ENCODE results near the gene HGS. TPM values are rescaled to one million over a fixed set of nuclear protein-coding genes. Genes with fewer than 3 reads are reported as not detected.

The HGS gene
- total RNA-seq, 1 experiment from 2014 or later = 160 TPM

DNA sequence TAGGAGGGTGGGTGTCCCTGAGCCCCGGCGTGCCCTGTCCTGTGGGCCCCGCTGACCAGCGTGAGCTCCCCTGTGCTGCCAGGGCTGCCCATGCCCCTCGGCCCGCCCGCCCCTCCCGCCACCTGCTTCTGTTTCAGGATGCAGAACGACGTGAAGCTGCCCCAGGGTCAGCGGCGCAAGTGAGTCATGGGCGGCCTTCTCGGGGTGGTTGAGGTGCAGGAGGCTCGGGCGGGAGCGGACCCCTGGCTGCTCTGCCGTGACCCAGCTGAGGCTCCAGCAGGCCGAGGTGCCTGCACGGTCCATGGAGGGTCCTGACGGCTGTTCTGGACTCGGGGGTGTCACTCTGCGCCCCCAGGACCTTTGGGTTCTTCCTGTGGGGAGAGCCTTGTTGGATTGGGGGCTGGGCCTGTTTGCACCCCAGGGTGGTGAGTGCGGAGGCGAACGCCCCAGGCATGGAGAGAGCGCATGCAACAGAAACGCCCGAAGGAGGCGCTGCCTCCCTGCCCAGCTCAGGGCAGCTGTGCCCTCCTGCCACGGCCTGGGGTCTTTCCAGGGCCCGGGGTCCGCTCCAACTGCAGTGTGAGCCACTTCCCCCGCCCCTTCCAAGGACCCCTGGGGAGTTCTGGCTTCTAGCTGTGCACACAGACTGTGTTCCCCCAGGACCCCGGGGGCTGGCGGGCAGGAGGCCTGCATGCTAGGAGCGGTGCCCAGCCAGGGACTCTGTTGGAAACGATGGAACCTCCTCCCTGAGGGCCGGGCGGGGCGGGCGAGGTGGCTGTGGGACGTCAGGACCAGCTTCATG, 32.3 kb downstream of the HGS start:
- POLR2A ChIA-PET = interaction anchor here (5.4 kb wide), 1 partner anchor 7 kb away, joined by 49 read pairs; no protein-coding TSS in a partner anchor
- intact Hi-C loops (cut with micrococcal nuclease) = no loop called here
- BruUV-seq (replicated peaks) = no TSS peak
- H3K4me1 Mint-ChIP-seq (ENCODE audit: insufficient read depth, unreplicated experiment) = no peaks in the 10 kb centered on the region
- TF ChIP-seq, protein P1, sequence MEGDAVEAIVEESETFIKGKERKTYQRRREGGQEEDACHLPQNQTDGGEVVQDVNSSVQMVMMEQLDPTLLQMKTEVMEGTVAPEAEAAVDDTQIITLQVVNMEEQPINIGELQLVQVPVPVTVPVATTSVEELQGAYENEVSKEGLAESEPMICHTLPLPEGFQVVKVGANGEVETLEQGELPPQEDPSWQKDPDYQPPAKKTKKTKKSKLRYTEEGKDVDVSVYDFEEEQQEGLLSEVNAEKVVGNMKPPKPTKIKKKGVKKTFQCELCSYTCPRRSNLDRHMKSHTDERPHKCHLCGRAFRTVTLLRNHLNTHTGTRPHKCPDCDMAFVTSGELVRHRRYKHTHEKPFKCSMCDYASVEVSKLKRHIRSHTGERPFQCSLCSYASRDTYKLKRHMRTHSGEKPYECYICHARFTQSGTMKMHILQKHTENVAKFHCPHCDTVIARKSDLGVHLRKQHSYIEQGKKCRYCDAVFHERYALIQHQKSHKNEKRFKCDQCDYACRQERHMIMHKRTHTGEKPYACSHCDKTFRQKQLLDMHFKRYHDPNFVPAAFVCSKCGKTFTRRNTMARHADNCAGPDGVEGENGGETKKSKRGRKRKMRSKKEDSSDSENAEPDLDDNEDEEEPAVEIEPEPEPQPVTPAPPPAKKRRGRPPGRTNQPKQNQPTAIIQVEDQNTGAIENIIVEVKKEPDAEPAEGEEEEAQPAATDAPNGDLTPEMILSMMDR (IDR thresholded peaks at IDR 0.05; ENCODE audit: unreplicated experiment) = no peak
- H3K9me3 Mint-ChIP-seq (ENCODE audit: unreplicated experiment) = no peaks in the 10 kb centered on the region
- no peaks in the 10 kb centered on the region for H3K27me3 Mint-ChIP-seq (ENCODE audit: insufficient read depth, unreplicated experiment)
- CTCF ChIA-PET = no interaction called here
- no peak overlapping the region for H3K4me3 Mint-ChIP-seq (ENCODE audit: unreplicated experiment)
- H3K36me3 Mint-ChIP-seq (ENCODE audit: insufficient read depth, unreplicated experiment) = peaks cover 35% of the 10 kb centered on the region
- no peak for DNase-seq (ENCODE audit: unreplicated experiment)
- H3K27ac Mint-ChIP-seq (ENCODE audit: low read depth, unreplicated experiment) = no peak overlapping the region

DNA sequence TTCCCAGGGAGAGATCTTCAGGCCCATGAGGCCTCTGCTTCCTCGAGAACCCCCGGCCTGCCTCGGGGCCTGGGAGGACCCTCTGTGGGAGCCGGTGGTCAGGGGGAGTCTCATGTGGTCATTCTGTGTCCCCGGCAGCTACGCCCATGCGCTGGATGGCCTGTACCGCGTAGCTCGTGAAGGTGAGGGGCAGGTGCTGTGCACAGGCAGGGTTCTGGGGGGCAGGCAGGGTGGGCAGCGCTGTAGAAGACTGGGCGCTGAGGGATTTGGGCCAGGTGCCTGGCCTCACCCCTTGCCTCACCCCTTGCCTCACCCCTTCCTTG, 32.8 kb downstream of the HGS start:
- no peak overlapping the region for H3K27ac Mint-ChIP-seq (ENCODE audit: low read depth, unreplicated experiment)
- ChIA-PET CTCF (no interaction called here), POLR2A (no interaction called here)
- no peaks in the 10 kb centered on the region for H3K9me3 Mint-ChIP-seq (ENCODE audit: unreplicated experiment)
- DNase-seq (ENCODE audit: unreplicated experiment) = no peak
- TF ChIP-seq, protein P1 (IDR thresholded peaks at IDR 0.05; ENCODE audit: unreplicated experiment) = no peak
- peaks cover under 1% of the 10 kb centered on the region for H3K4me1 Mint-ChIP-seq (ENCODE audit: insufficient read depth, unreplicated experiment)
- BruUV-seq (replicated peaks) = no TSS peak
- intact Hi-C loops (cut with micrococcal nuclease) = no loop called here
- H3K4me3 Mint-ChIP-seq (ENCODE audit: unreplicated experiment) = no peak overlapping the region
- peaks cover 30% of the 10 kb centered on the region for H3K36me3 Mint-ChIP-seq (ENCODE audit: insufficient read depth, unreplicated experiment)
- no peaks in the 10 kb centered on the region for H3K27me3 Mint-ChIP-seq (ENCODE audit: insufficient read depth, unreplicated experiment)

DNA sequence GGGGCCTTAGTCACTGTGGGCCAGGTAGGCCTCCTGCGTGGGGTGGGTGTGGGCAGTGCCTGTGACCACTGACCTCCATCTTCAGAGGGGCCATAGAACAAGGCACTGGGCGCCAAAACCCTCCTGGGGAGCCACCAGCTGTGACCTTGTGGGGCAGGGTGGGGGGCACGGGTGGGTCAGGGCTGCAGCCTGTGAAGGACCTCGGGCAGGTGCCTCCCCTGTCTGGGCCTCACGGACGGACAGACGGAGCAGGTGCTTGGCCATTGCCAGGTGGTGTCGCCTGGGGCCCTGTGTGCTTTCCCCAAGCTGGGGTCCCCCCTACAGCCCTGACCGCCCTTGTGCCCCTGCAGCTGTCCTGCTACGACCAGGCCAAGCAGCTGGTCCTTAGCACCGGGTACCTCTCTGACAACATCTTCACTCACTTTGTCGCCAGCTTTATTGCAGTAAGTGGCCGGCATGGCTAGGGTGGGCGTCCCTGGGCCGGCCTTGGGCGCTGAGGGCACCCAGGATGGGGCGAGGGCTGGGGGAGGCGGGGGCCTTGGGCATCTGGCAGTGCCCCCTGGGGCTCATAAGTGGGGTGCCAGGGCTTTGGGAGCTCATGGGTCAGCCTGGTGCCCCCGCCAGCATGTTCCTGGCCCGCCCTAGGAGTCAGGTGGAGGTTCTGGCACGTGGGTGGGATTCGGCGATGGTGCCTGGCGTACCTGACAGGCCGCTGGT, 33.4 kb downstream of the HGS start:
- H3K9me3 Mint-ChIP-seq (ENCODE audit: unreplicated experiment) = no peaks in the 10 kb centered on the region

DNA sequence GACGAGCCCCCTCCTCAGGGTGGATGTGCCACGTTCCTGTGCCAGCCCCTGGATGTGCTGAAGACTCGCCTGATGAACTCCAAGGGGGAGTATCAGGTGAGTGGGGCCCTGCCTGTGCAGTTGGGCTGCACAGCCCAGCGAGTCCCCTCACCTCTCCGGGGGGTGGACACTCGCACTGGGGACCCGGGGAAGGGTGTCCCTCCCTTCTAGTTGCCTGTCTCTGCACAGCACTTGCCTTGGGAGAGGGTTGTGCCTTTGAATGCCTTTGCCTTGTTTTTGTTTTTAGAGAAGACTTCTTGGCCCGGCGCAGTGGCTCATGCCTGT, 33.9 kb downstream of the HGS start:
- Mint-ChIP-seq H3K27me3 (ENCODE audit: insufficient read depth, unreplicated experiment) (no peaks in the 10 kb centered on the region), H3K4me1 (ENCODE audit: insufficient read depth, unreplicated experiment) (peaks cover 6% of the 10 kb centered on the region), H3K36me3 (ENCODE audit: insufficient read depth, unreplicated experiment) (peaks cover 25% of the 10 kb centered on the region), H3K27ac (ENCODE audit: low read depth, unreplicated experiment) (no peak overlapping the region), H3K9me3 (ENCODE audit: unreplicated experiment) (no peaks in the 10 kb centered on the region), H3K4me3 (ENCODE audit: unreplicated experiment) (no peak overlapping the region)
- POLR2A ChIA-PET = no interaction called here
- no peak for DNase-seq (ENCODE audit: unreplicated experiment)
- no TSS peak for BruUV-seq (replicated peaks)
- intact Hi-C loops (cut with micrococcal nuclease) = no loop called here
- CTCF ChIA-PET = no interaction called here
- TF ChIP-seq, protein P1 (IDR thresholded peaks at IDR 0.05; ENCODE audit: unreplicated experiment) = no peak

More for the DNA sequence above, 33.4 kb downstream of the HGS start:
- ChIA-PET POLR2A (interaction anchor here (0.6 kb wide), 1 partner anchor 33 kb away, joined by 3 read pairs; no protein-coding TSS in a partner anchor), CTCF (no interaction called here)
- BruUV-seq (replicated peaks) = no TSS peak
- DNase-seq (ENCODE audit: unreplicated experiment) = no peak
- no peak overlapping the region for H3K4me3 Mint-ChIP-seq (ENCODE audit: unreplicated experiment)
- intact Hi-C loops (cut with micrococcal nuclease) = no loop called here
- no peaks in the 10 kb centered on the region for H3K27me3 Mint-ChIP-seq (ENCODE audit: insufficient read depth, unreplicated experiment)
- H3K27ac Mint-ChIP-seq (ENCODE audit: low read depth, unreplicated experiment) = no peak overlapping the region
- H3K4me1 Mint-ChIP-seq (ENCODE audit: insufficient read depth, unreplicated experiment) = peaks cover 5% of the 10 kb centered on the region
- H3K36me3 Mint-ChIP-seq (ENCODE audit: insufficient read depth, unreplicated experiment) = peaks cover 28% of the 10 kb centered on the region
- TF ChIP-seq, protein P1 (IDR thresholded peaks at IDR 0.05; ENCODE audit: unreplicated experiment) = no peak

All from MCF 10A (cell line).